NCI-H1436 (cell line): ENCODE measurements around the gene KPRP.

ENCODE experiments used
- DNase-seq: peaks from one replicate; lab custom pipeline; 2025; lab: John Stamatoyannopoulos, UW

The KPRP gene

GRCh38 chr1:152757747-152758146 is at the start of gene KPRP:
KPRP (plus strand) TSS chr1:152758025; CDS start chr1:152759589, 1,564 bp downstream.
- no peak for DNase-seq

GRCh38 chr1:152718238-152718637 is 39.6 kb upstream of the KPRP start:
- DNase-seq = no peak

- no peak for DNase-seq
Measured at GRCh38 chr1:152725261-152725660, 32.6 kb upstream of the KPRP start.

- DNase-seq = no peak
Measured at GRCh38 chr1:152728986-152729385, 28.8 kb upstream of the KPRP start.

- DNase-seq = no peak
Measured at GRCh38 chr1:152735648-152736047, 22.2 kb upstream of the KPRP start.

GRCh38 chr1:152737997-152738396 is 19.8 kb upstream of the KPRP start:
- DNase-seq = no peak

GRCh38 chr1:152739841-152740240 is 18.0 kb upstream of the KPRP start:
- no peak for DNase-seq

GRCh38 chr1:152741656-152742055 is 16.2 kb upstream of the KPRP start:
- no peak for DNase-seq

- DNase-seq = no peak
Measured at GRCh38 chr1:152743371-152744145, 14.3 kb upstream of the KPRP start.

- DNase-seq = no peak
Measured at GRCh38 chr1:152745289-152745704, 12.5 kb upstream of the KPRP start.

- DNase-seq = no peak
Measured at GRCh38 chr1:152745765-152746444, 11.9 kb upstream of the KPRP start.

GRCh38 chr1:152747831-152748230 is 10.0 kb upstream of the KPRP start:
- DNase-seq = no peak

GRCh38 chr1:152752225-152752624 is 5.6 kb upstream of the KPRP start:
- DNase-seq = no peak

- DNase-seq = no peak
Measured at GRCh38 chr1:152753586-152753985, 4.2 kb upstream of the KPRP start.

- DNase-seq = no peak
Measured at GRCh38 chr1:152756872-152757271, 953 bp upstream of the KPRP start.

GRCh38 chr1:152758636-152759035 is 811 bp downstream of the KPRP start:
- DNase-seq = no peak

GRCh38 chr1:152759453-152760173 is 1.8 kb downstream of the KPRP start:
- no peak for DNase-seq

- DNase-seq = no peak
Measured at GRCh38 chr1:152760551-152761190, 2.8 kb downstream of the KPRP start.

- DNase-seq = no peak
Measured at GRCh38 chr1:152761609-152762213, 3.9 kb downstream of the KPRP start.

- DNase-seq = no peak
Measured at GRCh38 chr1:152768847-152769533, 11.2 kb downstream of the KPRP start.

GRCh38 chr1:152770411-152770810 is 12.6 kb downstream of the KPRP start:
- DNase-seq = no peak
